H1 (cell line): ENCODE measurements around the gene USP12.

Source experiments
- EGR1 ChIP-seq: IDR thresholded peaks from 2 replicates; pipeline ENCODE4 v1.6.1; 2011; ENCODE audit warnings: low read depth, low read length, borderline replicate concordance
- HDAC2 ChIP-seq, 2 experiments: fragments of 300-600 bp in 1 of 2; sonication (generic) in 1 of 2; IDR thresholded peaks; 2 replicates each; pipeline ENCODE4 v1.6.1; 2011 to 2012; ENCODE audit warnings: low read depth in 2 of 2, low read length in 2 of 2, mild to moderate bottlenecking in 2 of 2, moderate library complexity in 2 of 2, borderline replicate concordance in 1 of 2, inconsistent platforms in 1 of 2
- POLR2A ChIP-seq, 2 experiments: IDR thresholded peaks; 1 replicate in 1 of 2; 2 replicates in 1 of 2; pipeline ENCODE4 v1.6.1; 2011; ENCODE audit warnings: low read depth in 2 of 2, low read length in 2 of 2, mild to moderate bottlenecking in 2 of 2; ENCODE audit errors: control extremely low read depth in 1 of 2

DNA sequence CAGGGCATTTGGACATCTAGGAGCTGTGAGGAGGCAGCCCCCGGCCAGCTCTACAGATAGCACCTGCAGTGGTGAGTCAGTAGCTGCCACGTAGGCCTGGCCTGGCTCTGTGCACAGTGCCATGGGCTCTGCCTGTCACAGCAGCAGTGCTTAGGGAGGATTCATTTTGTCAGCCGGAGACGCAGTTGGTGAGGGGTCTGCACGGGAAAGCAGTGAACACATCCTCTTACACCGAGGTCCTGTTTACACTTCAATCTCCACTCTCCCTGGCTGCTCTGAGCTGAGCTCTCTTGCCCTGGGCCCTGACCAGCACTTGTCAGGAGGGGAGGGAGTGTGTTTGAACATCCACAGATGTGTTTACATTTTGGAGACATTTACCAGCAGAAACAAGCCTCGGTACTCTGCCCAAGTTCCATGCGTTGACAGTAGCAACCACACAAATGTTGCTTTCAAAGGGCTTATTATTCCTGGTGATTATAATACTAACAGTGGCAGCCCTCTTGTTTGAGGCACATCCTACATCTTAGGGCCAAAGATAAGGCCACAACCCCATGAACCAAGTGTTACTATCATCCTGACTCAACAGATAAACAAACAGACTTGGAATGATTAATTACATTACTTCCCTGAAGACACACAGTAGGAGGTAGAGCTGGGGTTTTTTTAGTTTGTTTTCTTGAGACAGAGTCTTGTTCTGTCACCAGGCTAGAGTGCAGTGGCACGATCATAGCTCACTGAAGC is 148.9 kb downstream of the USP12 start:
- TF ChIP-seq EGR1 (no peak), HDAC2 (IDR thresholded peaks at IDR 0.05; ENCODE audit: borderline replicate concordance in 1 of 2, low read depth in 2 of 2, low read length in 2 of 2) (no peak), POLR2A (IDR thresholded peaks at IDR 0.05; ENCODE audit: control extremely low read depth in 1 of 2, low read depth in 2 of 2, low read length in 2 of 2) (no peak)
